DOHH2 (cell line): ENCODE measurements around the gene RAB33A.

Experiments used
- H3F3A ChIP-seq: fragments of 200-600 bp; sonication (generic), shearing (Covaris generic); 2 replicates; pipeline ENCODE4 v1.6.0; 2016; ENCODE audit warnings: antibody characterized with exemption, mild to moderate bottlenecking; ENCODE audit not compliant: control insufficient read depth, insufficient read depth
- H3K27ac ChIP-seq: fragments of 200-600 bp; sonication (generic); 2 replicates; pipeline ENCODE4 v1.5.1; 2014; ENCODE audit warnings: low read depth, mild to moderate bottlenecking, low read length, moderate library complexity
- H3K27me3 ChIP-seq: fragments of 200-600 bp; sonication (generic); 2 replicates; pipeline ENCODE4 v1.6.1; 2014; ENCODE audit warnings: mild to moderate bottlenecking, low read length, mixed read lengths; ENCODE audit not compliant: control insufficient read depth
- H3K36me3 ChIP-seq: fragments of 200-600 bp; sonication (generic); 2 replicates; pipeline ENCODE4 v1.6.1; 2014; ENCODE audit warnings: mild to moderate bottlenecking, low read length, moderate library complexity, mixed read lengths; ENCODE audit not compliant: control insufficient read depth
- H3K4me1 ChIP-seq: fragments of 200-600 bp; sonication (generic); 2 replicates; pipeline ENCODE4 v1.6.1; 2014; ENCODE audit warnings: mild to moderate bottlenecking, low read length, mixed read lengths; ENCODE audit not compliant: control insufficient read depth
- H3K4me2 ChIP-seq: fragments of 200-600 bp; sonication (generic); 2 replicates; pipeline ENCODE4 v1.6.0; 2014; ENCODE audit warnings: mild to moderate bottlenecking, low read length, moderate library complexity
- H3K4me3 ChIP-seq: fragments of 200-600 bp; sonication (generic); 2 replicates; pipeline ENCODE4 v1.5.1; 2014; ENCODE audit warnings: mild to moderate bottlenecking, low read length, mixed read lengths
- H3K79me2 ChIP-seq: fragments of 200-600 bp; sonication (generic); 2 replicates; pipeline ENCODE4 v1.6.1; 2014; ENCODE audit warnings: mild to moderate bottlenecking, low read length, mixed read lengths; ENCODE audit not compliant: control insufficient read depth
- H3K9me2 ChIP-seq: fragments of 200-600 bp; sonication (generic); replicated peaks from 2 replicates; pipeline ENCODE4 v1.6.1; 2014; ENCODE audit warnings: mild to moderate bottlenecking, low read length, mixed read lengths; ENCODE audit not compliant: control insufficient read depth
- H3K9me3 ChIP-seq: fragments of 200-600 bp; sonication (generic); 2 replicates; pipeline ENCODE4 v1.6.1; 2014; ENCODE audit warnings: antibody characterized with exemption, low read length, mixed read lengths; ENCODE audit not compliant: control insufficient read depth, insufficient read depth
- H4K20me1 ChIP-seq: fragments of 200-600 bp; sonication (generic); 2 replicates; pipeline ENCODE4 v1.6.0; 2014; ENCODE audit warnings: low read depth, mild to moderate bottlenecking, antibody characterized with exemption, low read length, moderate library complexity; ENCODE audit not compliant: control insufficient read depth, insufficient read depth
- EZH2phosphoT487 ChIP-seq: fragments of 200-600 bp; sonication (generic); IDR thresholded peaks from 2 replicates; pipeline ENCODE4 v1.6.1; 2017; ENCODE audit warnings: borderline replicate concordance, mild to moderate bottlenecking, antibody characterized with exemption, low read length, moderate library complexity, mixed read lengths
- TF ChIP-seq, protein P1 (sequence below): fragments of 200-600 bp; sonication (generic); IDR thresholded peaks from one replicate; pipeline ENCODE4 v1.5.1; 2014; ENCODE audit warnings: antibody characterized with exemption, mild to moderate bottlenecking, low read depth, low read length; ENCODE audit not compliant: poor library complexity, severe bottlenecking

RAB33A gene

DNA sequence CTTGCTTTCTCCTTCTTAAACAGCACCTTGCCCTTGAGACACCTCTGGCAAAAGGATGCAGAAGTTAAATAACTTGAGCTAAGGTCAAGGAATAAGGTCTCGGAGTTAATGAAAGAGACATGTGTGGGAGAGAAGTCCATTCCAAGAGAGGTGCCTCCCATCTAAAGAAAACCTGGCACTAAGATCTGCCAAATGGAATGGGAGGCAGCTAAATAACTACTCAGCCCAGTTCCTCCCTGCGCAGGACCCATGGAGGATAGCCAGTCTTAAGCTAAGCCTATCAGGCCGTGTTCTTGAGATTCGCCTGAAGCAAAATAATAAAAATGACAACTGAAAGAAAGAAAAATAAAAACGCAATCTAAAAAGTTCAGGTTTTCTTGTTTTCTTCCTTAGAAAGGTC, 40.8 kb upstream of the RAB33A start:
- H3K9me3 ChIP-seq: no peaks in the 10 kb centered on the region
- no peak for TF ChIP-seq EZH2phosphoT487
- TF ChIP-seq, protein P1, sequence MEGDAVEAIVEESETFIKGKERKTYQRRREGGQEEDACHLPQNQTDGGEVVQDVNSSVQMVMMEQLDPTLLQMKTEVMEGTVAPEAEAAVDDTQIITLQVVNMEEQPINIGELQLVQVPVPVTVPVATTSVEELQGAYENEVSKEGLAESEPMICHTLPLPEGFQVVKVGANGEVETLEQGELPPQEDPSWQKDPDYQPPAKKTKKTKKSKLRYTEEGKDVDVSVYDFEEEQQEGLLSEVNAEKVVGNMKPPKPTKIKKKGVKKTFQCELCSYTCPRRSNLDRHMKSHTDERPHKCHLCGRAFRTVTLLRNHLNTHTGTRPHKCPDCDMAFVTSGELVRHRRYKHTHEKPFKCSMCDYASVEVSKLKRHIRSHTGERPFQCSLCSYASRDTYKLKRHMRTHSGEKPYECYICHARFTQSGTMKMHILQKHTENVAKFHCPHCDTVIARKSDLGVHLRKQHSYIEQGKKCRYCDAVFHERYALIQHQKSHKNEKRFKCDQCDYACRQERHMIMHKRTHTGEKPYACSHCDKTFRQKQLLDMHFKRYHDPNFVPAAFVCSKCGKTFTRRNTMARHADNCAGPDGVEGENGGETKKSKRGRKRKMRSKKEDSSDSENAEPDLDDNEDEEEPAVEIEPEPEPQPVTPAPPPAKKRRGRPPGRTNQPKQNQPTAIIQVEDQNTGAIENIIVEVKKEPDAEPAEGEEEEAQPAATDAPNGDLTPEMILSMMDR: no peak
- H3K27ac ChIP-seq: no peak overlapping the region
- H3K36me3 ChIP-seq: peaks cover 37% of the 10 kb centered on the region
- H3K9me2 ChIP-seq: no peaks in the 10 kb centered on the region
- no peaks in the 10 kb centered on the region for H3F3A ChIP-seq
- H4K20me1 ChIP-seq: no peaks in the 10 kb centered on the region
- H3K27me3 ChIP-seq: no peaks in the 10 kb centered on the region
- H3K79me2 ChIP-seq: no peaks in the 10 kb centered on the region
- no peaks in the 10 kb centered on the region for H3K4me1 ChIP-seq
- H3K4me2 ChIP-seq: no peak overlapping the region
- H3K4me3 ChIP-seq: no peak overlapping the region

DNA sequence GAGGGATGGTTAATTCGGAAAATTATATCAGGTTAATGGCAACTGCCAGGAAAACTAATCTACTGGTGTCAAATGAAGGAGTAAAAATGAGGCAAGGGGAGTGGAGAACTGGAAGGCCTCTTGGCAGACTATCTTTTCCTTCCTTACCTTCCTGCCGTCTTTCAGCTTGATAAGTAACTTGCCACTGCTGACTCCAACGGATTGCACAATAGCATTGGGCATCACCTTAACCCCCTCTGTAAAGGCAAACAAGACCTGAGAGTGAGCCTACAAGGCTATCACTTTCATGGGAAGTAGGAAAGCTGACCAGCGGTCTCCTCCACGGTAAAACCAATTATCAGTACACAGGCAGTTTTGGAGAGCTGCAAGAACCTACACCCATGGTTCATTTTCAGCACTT, 35.3 kb upstream of the RAB33A start:
- no peak overlapping the region for H3K4me3 ChIP-seq
- no peak overlapping the region for H3K4me2 ChIP-seq
- H3K9me3 ChIP-seq: no peaks in the 10 kb centered on the region
- no peaks in the 10 kb centered on the region for H3K4me1 ChIP-seq
- no peaks in the 10 kb centered on the region for H3K27me3 ChIP-seq
- no peaks in the 10 kb centered on the region for H4K20me1 ChIP-seq
- H3K36me3 ChIP-seq: peaks cover 40% of the 10 kb centered on the region
- no peaks in the 10 kb centered on the region for H3K9me2 ChIP-seq
- H3K79me2 ChIP-seq: no peaks in the 10 kb centered on the region
- no peak for TF ChIP-seq EZH2phosphoT487
- TF ChIP-seq, protein P1: no peak
- H3K27ac ChIP-seq: no peak overlapping the region
- H3F3A ChIP-seq: no peaks in the 10 kb centered on the region

GRCh38 chrX:130136961-130137360, 34.8 kb upstream of the RAB33A start:
- no peak for TF ChIP-seq EZH2phosphoT487
- TF ChIP-seq, protein P1: no peak
- Histone ChIP-seq H3K79me2 (no peaks in the 10 kb centered on the region), H3K36me3 (peaks cover 42% of the 10 kb centered on the region), H3K4me3 (no peak overlapping the region), H3K4me2 (no peak overlapping the region), H3F3A (no peaks in the 10 kb centered on the region), H4K20me1 (no peaks in the 10 kb centered on the region), H3K27me3 (no peaks in the 10 kb centered on the region), H3K4me1 (no peaks in the 10 kb centered on the region), H3K27ac (no peak overlapping the region), H3K9me2 (no peaks in the 10 kb centered on the region), H3K9me3 (no peaks in the 10 kb centered on the region)
